ENCODE data around the gene LRRD1. TPM values are rescaled to one million over a fixed set of nuclear protein-coding genes. Genes with fewer than 3 reads are reported as not detected.
A peak's percentile ranks its signal among the peaks of the same experiment; 100 is the strongest.

The LRRD1 gene
- total and polyA plus RNA-seq, 2 of the 13 experiments (the other 11 are each of a cell fraction or from before 2014, with no cell fraction given): 0.03 TPM; not detected in 1

- no peak for TF ChIP-seq EP300 (IDR thresholded peaks at IDR 0.05; ENCODE audit: low read depth in 2 of 2, low read length in 2 of 2)
- no peak for TF ChIP-seq EP300 (CRISPR knock-in tag; IDR thresholded peaks at IDR 0.05; ENCODE audit: borderline replicate concordance)
- no peak for TF ChIP-seq ZNF713 (CRISPR knock-in tag; IDR thresholded peaks at IDR 0.05)
- no peak for TF ChIP-seq ATF6 (CRISPR knock-in tag; conservative IDR thresholded peaks at IDR 0.05)
- no peak for TF ChIP-seq SMYD3 (CRISPR knock-in tag; IDR thresholded peaks at IDR 0.05)
- no peak for TF ChIP-seq REST (IDR thresholded peaks at IDR 0.05; ENCODE audit: borderline replicate concordance in 1 of 2, low read depth in 1 of 2, low read length in 2 of 2)
- 0 out of 2 replicates have a peak, but pooled peaks have one; percentile 15 for TF ChIP-seq SOX5 (CRISPR knock-in tag; IDR thresholded peaks at IDR 0.05; ENCODE audit: borderline replicate concordance)
- no peak for TF ChIP-seq KLF13 (CRISPR knock-in tag; IDR thresholded peaks at IDR 0.05)
- no peak for TF ChIP-seq DBP (CRISPR knock-in tag; IDR thresholded peaks at IDR 0.05; ENCODE audit: not compliant biosample characterization)
- TF ChIP-seq TFE3 (CRISPR knock-in tag; IDR thresholded peaks at IDR 0.05): no peak
- TF ChIP-seq MYNN (CRISPR knock-in tag; IDR thresholded peaks at IDR 0.05; ENCODE audit: low read depth): no peak
- TF ChIP-seq ZNF710 (CRISPR knock-in tag; IDR thresholded peaks at IDR 0.05; ENCODE audit: borderline replicate concordance): no peak
- TF ChIP-seq U2AF1 (optimal IDR thresholded peaks at IDR 0.05; ENCODE audit: low read depth, low read length): no peak
- TF ChIP-seq NR2F6 (IDR thresholded peaks at IDR 0.05): no peak
- TF ChIP-seq NR2F6 (CRISPR knock-in tag; IDR thresholded peaks at IDR 0.05): peak; percentile 39; the same call in 1 of the 2 replicates
- no peak for TF ChIP-seq TRIM24 (CRISPR knock-in tag; IDR thresholded peaks at IDR 0.05)
- TF ChIP-seq JUNB (CRISPR knock-in tag; IDR thresholded peaks at IDR 0.05; ENCODE audit: borderline replicate concordance): no peak
- no peak for TF ChIP-seq ZFP36L2 (CRISPR knock-in tag; IDR thresholded peaks at IDR 0.05)
- no peak for TF ChIP-seq ZNF703 (CRISPR knock-in tag; IDR thresholded peaks at IDR 0.05; ENCODE audit: borderline replicate concordance)
Observed at GRCh38 chr7:92178928-92179924, at the start of gene LRRD1 (continued).

All from HepG2 (cell line).